Ascending aorta (tissue), 2 donors: ENCODE measurements around the gene PDAP1. TPM values are rescaled to one million over a fixed set of nuclear protein-coding genes. Genes with fewer than 3 reads are reported as not detected.

Experiments
- DNase-seq, 2 donors: peaks; one replicate each; pipeline ENCODE4 v3.0.0-alpha.2; 2019; ENCODE audit warnings: low spot score in 2 of 2
- H3K27ac ChIP-seq, 2 donors: fragments of 200-600 bp; sonication (generic); one replicate each; pipeline ENCODE4 v1.5.1; 2016 to 2017; ENCODE audit warnings: mild to moderate bottlenecking in 1 of 2
- H3K27me3 ChIP-seq: fragments of 200-600 bp; sonication (generic); one replicate; pipeline ENCODE4 v1.5.1; 2017
- H3K36me3 ChIP-seq, 2 donors: fragments of 200-600 bp; sonication (generic); one replicate each; pipeline ENCODE4 v1.5.1; 2016
- H3K4me1 ChIP-seq, 2 donors: fragments of 200-600 bp; sonication (generic); one replicate each; pipeline ENCODE4 v1.5.1; 2016 to 2017; ENCODE audit warnings: mild to moderate bottlenecking in 1 of 2
- H3K4me3 ChIP-seq, 2 donors: fragments of 200-600 bp; sonication (generic); one replicate each; pipeline ENCODE4 v1.5.1; 2016 to 2017; ENCODE audit warnings: mild to moderate bottlenecking in 1 of 2
- H3K9me3 ChIP-seq, 2 donors: fragments of 200-600 bp; sonication (generic); one replicate each; pipeline ENCODE4 v1.5.1; 2016
- intact Hi-C: fragments of 100-400 bp; cut with DNase I; formaldehyde crosslinking; loops from one replicate; pipeline ENCODE4 v1.15.1; 2023
- total RNA-seq: library from RNA; depleted of rRNA; stranded (reverse); fragments of >200 nt; gene quantifications from one replicate; pipeline ENCODE4 v1.1.0, GENCODE V29; 2016
- TF ChIP-seq, protein P1 (sequence below), 3 experiments: fragments of 200-600 bp in 2 of 3; fragments of 450-650 bp in 1 of 3; sonication (generic) in 2 of 3; IDR thresholded peaks; one replicate each; pipeline ENCODE4 v1.5.1; 2016 to 2019; ENCODE audit warnings: antibody characterized with exemption in 3 of 3, mild to moderate bottlenecking in 1 of 3, moderate library complexity in 1 of 3

Gene PDAP1
- total RNA-seq, 1 donor from 2014 or later, result 104 TPM

DNA sequence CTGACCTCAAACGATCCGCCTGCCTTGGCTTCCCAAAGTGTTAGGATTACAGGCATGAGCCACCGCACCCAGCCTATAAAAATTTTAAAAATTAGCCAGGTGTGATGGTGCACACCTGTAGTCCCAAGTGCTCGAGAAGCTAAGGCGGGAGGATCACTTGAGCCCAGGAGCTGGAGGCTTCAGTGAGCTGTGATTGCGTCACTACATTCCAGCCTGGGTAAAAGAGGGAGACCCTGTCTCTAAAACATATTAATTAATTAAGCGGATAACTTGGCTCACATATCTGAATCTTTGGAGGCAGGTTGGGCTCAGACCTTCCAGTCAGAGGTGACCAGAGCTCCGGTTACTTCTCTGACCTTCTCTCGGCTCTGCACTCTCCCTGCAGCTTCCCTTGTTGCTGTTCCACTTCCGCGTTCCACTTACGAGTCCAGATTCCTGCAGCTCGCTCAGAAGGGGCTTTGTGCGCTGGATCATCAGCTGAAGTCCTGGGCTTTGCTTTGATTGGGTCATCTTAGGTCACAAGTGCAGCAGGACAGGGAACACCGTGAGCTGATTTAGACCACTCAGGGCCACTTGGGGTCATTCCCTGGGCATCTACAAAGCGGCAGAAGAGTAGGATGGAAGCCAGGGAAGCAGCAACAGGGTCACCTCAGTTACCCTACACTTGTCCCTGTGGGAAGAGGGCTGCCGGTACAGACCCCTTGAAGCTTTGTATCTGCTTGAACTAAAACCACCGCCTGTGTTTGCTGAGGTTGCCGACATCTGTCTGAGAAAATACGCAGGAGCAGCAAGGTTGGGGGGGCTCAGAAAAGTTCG is 35.9 kb downstream of the PDAP1 start:
- no peak overlapping the region for H3K4me3 ChIP-seq

GRCh38 chr7:99371376-99371920 is 36.9 kb downstream of the PDAP1 start:
- no peaks in the 10 kb centered on the region for H3K9me3 ChIP-seq
- intact Hi-C loops, result no loop called here
- TF ChIP-seq, protein P1, sequence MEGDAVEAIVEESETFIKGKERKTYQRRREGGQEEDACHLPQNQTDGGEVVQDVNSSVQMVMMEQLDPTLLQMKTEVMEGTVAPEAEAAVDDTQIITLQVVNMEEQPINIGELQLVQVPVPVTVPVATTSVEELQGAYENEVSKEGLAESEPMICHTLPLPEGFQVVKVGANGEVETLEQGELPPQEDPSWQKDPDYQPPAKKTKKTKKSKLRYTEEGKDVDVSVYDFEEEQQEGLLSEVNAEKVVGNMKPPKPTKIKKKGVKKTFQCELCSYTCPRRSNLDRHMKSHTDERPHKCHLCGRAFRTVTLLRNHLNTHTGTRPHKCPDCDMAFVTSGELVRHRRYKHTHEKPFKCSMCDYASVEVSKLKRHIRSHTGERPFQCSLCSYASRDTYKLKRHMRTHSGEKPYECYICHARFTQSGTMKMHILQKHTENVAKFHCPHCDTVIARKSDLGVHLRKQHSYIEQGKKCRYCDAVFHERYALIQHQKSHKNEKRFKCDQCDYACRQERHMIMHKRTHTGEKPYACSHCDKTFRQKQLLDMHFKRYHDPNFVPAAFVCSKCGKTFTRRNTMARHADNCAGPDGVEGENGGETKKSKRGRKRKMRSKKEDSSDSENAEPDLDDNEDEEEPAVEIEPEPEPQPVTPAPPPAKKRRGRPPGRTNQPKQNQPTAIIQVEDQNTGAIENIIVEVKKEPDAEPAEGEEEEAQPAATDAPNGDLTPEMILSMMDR (IDR thresholded peaks at IDR 0.05), result no peak
- H3K27ac ChIP-seq, result peak overlapping the region; percentile 19 to 23
- peaks cover 0 to 12% of the 10 kb centered on the region in 2 donors for H3K4me1 ChIP-seq
- H3K4me3 ChIP-seq, result no peak overlapping the region
- no peaks in the 10 kb centered on the region for H3K27me3 ChIP-seq
- DNase-seq, result no peak
- peaks cover 11 to 12% of the 10 kb centered on the region in 2 donors for H3K36me3 ChIP-seq

More for the DNA sequence above, 35.9 kb downstream of the PDAP1 start:
- intact Hi-C loops, result no loop called here
- no peaks in the 10 kb centered on the region for H3K27me3 ChIP-seq
- H3K36me3 ChIP-seq, result peaks cover under 1 to 3% of the 10 kb centered on the region in 2 donors
- no peaks in the 10 kb centered on the region for H3K9me3 ChIP-seq
- H3K27ac ChIP-seq, result peak overlapping the region in 1 of 2 donors; percentile 19
- TF ChIP-seq, protein P1 (IDR thresholded peaks at IDR 0.05), result no peak
- DNase-seq, result no peak
- peaks cover 0 to 12% of the 10 kb centered on the region in 2 donors for H3K4me1 ChIP-seq

DNA sequence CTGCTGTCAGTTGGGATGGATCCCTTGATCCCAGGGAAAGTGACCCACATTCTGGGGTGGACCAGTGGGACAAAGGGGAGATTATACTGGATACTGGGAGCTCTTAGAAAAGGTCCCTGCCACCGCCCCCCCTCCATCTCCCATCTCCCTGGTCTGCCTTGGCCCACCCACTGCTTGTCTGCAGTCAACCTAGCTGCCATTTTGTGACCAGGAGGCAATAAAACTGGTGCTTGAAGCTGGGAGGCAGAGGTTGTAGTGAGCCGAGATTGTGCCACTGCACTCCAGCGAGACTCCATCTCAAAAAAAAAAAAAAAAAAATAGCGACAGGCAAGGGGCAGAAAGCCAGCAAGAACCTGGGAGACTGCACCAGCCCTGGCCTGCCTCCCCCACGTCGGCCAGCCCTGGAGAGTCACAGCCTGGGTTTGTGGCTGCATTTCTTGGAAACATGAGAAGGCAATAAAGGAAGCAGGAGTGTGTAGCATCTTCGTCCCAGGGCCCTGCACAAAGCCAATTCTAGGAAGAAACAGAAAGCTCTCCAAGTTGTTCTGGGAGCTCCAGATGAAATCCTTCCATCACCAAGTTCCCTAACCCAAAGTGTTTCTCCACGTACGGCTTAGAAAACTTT is 38.5 kb downstream of the PDAP1 start:
- H3K9me3 ChIP-seq, result no peaks in the 10 kb centered on the region
- peaks cover 26 to 27% of the 10 kb centered on the region in 2 donors for H3K36me3 ChIP-seq
- H3K4me3 ChIP-seq, result no peak overlapping the region
- TF ChIP-seq, protein P1 (IDR thresholded peaks at IDR 0.05), result no peak
- no peak for DNase-seq
- peak overlapping the region; percentile 36 to 67 for H3K27ac ChIP-seq
- intact Hi-C loops, result no loop called here
- peaks cover 0 to 3% of the 10 kb centered on the region in 2 donors for H3K4me1 ChIP-seq
- no peaks in the 10 kb centered on the region for H3K27me3 ChIP-seq

- H3K9me3 ChIP-seq, result no peaks in the 10 kb centered on the region
- peaks cover 36 to 37% of the 10 kb centered on the region in 2 donors for H3K36me3 ChIP-seq
- H3K27ac ChIP-seq, result no peak overlapping the region
- TF ChIP-seq, protein P1 (IDR thresholded peaks at IDR 0.05), result no peak
- no peak overlapping the region for H3K4me3 ChIP-seq
- intact Hi-C loops, result no loop called here
- DNase-seq, result no peak
- H3K27me3 ChIP-seq, result no peaks in the 10 kb centered on the region
- H3K4me1 ChIP-seq, result peaks cover 0 to 3% of the 10 kb centered on the region in 2 donors
Observed at GRCh38 chr7:99368750-99369389, 39.5 kb downstream of the PDAP1 start.

- Histone ChIP-seq H3K4me3 (no peak overlapping the region), H3K4me1 (no peaks in the 10 kb centered on the region), H3K9me3 (no peaks in the 10 kb centered on the region), H3K27me3 (no peaks in the 10 kb centered on the region), H3K27ac (no peak overlapping the region), H3K36me3 (peaks cover 51 to 59% of the 10 kb centered on the region in 2 donors)
- intact Hi-C loops, result no loop called here
- no peak for DNase-seq
- TF ChIP-seq, protein P1 (IDR thresholded peaks at IDR 0.05), result no peak
Observed at GRCh38 chr7:99366646-99367045, 41.8 kb downstream of the PDAP1 start.
